DOHH2 (cell line): Measurements from ENCODE around the gene C7orf33.

Experiments used
- CTCF ChIP-seq: fragments of 200-600 bp; sonication (generic); IDR thresholded peaks from one replicate; pipeline ENCODE4 v1.5.1; 2014; ENCODE audit warnings: antibody characterized with exemption, mild to moderate bottlenecking, low read depth, low read length; ENCODE audit not compliant: poor library complexity, severe bottlenecking
- EZH2phosphoT487 ChIP-seq: fragments of 200-600 bp; sonication (generic); IDR thresholded peaks from 2 replicates; pipeline ENCODE4 v1.6.1; 2017; ENCODE audit warnings: borderline replicate concordance, mild to moderate bottlenecking, antibody characterized with exemption, low read length, moderate library complexity, mixed read lengths

- TF ChIP-seq CTCF = no peak
- no peak for TF ChIP-seq EZH2phosphoT487
These were observed 33.7 kb upstream of the C7orf33 start for GRCh38 chr7:148556892-148557291.
